Smooth muscle cell of the pulmonary artery (primary cell): Measurements from ENCODE around the gene KDM6B. TPM values are rescaled to one million over a fixed set of nuclear protein-coding genes. Genes with fewer than 3 reads are reported as not detected.

ENCODE experiments used
- total RNA-seq: library from RNA; depleted of rRNA; stranded (reverse); fragments of >200 nt; gene quantifications from 2 replicates; pipeline ENCODE4 v1.2.3, GENCODE V29; 2014

The KDM6B gene, protein sequence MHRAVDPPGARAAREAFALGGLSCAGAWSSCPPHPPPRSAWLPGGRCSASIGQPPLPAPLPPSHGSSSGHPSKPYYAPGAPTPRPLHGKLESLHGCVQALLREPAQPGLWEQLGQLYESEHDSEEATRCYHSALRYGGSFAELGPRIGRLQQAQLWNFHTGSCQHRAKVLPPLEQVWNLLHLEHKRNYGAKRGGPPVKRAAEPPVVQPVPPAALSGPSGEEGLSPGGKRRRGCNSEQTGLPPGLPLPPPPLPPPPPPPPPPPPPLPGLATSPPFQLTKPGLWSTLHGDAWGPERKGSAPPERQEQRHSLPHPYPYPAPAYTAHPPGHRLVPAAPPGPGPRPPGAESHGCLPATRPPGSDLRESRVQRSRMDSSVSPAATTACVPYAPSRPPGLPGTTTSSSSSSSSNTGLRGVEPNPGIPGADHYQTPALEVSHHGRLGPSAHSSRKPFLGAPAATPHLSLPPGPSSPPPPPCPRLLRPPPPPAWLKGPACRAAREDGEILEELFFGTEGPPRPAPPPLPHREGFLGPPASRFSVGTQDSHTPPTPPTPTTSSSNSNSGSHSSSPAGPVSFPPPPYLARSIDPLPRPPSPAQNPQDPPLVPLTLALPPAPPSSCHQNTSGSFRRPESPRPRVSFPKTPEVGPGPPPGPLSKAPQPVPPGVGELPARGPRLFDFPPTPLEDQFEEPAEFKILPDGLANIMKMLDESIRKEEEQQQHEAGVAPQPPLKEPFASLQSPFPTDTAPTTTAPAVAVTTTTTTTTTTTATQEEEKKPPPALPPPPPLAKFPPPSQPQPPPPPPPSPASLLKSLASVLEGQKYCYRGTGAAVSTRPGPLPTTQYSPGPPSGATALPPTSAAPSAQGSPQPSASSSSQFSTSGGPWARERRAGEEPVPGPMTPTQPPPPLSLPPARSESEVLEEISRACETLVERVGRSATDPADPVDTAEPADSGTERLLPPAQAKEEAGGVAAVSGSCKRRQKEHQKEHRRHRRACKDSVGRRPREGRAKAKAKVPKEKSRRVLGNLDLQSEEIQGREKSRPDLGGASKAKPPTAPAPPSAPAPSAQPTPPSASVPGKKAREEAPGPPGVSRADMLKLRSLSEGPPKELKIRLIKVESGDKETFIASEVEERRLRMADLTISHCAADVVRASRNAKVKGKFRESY (N-terminal part only)
- 9.3 and 19.7 TPM in 2 replicates for total RNA-seq

DNA sequence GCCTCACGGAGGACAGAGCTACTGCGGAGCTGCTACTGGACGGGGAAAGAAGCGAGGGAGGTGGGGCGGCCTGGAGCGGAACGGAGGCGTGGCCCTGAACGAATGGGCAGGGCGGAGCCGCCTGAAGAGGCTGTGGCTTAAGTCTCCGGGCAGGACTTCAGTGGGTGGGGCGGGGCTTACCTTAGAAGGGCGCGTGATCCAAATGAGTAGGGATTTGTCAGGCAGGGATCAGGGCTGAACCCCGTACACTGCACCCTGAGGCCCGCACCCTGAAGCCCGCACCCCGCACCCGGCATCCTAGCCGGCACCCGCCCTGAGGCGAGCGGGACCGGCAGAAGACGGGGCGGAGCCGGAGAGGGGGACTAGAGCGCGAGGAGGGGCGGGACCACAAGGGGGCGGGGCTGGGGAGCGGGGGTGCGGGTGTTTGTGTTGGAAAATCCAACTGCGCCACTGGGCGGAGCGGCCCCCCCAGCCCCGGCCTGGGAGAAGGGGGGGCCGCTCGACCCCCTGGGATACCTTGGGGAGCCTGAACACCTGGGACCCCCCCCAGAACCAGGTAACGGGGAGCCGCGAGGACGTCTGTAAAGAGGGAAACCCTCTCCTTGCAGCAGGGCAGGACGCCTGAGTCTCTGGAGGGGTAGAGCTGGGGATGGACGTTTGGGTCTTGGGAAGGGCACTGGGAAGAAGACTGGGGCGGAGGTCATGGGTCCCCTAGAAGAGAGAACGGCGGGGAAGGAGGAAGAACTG is at the start of gene KDM6B:
Gene KDM6B, plus strand, starts transcription at position 423 of the 747 bp plus-strand sequence. CDS start 11,338 bp downstream, outside the sequence.

DNA sequence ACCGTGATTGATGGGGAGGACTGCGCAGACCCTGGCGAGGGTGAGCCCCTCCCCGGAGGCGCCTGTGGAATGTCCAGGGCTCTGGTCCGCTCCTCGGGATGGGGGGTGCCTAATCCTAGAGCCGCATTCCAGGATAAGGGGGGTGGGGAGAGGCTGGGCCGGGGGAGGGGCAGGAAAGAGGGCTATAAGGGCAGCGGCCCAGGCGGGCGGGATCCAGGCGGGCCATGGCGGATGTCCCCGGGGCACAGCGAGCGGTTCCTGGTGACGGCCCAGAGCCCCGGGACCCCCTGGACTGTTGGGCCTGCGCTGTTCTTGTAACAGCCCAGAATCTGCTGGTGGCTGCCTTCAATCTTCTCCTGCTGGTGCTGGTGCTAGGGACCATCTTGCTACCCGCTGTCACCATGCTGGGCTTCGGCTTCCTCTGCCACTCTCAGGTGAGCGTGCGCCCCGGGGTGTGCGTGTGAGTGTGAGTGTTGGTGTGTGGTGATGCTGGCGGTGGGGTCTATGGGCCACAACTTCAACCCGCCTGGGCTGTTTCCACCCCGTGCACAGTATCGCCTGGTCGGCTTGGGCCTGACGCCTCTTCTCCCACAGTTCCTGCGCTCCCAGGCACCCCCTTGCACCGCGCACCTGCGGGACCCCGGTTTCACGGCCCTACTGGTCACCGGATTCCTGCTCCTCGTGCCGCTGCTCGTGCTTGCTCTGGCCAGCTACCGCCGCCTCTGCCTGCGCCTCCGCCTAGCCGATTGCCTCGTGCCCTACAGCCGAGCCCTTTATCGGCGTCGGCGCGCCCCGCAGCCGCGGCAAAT is 21.0 kb downstream of the KDM6B start, which contains the start of gene TMEM88:
Gene TMEM88, plus strand, starts transcription at position 216 of the 809 bp plus-strand sequence. Its CDS starts 9 bp downstream, at position 225.

DNA sequence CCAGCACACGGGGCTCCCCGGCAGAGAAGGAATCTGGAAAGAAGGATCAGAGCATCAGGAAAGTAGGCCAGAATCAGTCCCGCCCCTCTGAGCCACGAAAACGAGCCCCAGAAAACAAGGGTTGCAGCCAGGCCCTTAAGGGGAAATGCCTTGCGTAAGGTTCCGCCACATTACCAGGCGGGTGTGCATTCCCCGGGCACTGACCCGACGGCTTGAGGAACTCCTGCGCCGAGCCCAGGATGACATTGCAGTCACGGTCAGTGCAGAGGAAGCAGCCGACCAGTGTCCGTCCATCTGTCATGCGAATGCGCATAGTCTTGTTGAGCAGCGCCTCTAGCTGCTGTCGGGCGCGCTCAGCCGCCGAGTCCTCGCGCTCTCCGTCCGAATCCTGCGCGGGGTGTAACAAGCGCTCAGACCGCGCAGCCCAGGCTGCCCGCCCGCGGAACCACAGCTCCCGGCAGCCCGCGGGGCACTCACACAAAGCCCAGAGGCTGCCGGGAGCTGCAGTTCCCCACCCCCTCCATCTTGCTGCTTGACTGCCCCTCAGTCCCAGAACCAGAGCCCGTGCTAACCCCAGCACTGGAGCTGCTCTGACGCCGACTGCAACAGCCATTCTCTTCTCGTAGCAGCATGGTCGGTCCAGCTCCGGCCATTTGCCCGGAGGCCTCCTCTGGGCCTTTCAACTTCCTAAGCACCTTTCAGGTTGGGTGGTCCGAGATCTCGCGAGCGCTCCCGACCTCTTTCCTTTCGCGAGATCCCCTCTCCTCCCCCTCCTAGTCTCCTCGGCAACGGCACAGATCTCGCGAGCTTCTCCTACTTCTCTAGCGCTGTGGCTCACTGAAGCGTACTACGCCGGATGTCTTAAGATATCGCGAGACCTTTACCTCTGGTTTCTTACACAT is 23.0 kb downstream of the KDM6B start, which contains the start of gene NAA38:
Gene NAA38, minus strand, starts transcription at position 749 of the 902 bp plus-strand sequence. Its CDS starts 96 bp downstream, at position 653.

DNA sequence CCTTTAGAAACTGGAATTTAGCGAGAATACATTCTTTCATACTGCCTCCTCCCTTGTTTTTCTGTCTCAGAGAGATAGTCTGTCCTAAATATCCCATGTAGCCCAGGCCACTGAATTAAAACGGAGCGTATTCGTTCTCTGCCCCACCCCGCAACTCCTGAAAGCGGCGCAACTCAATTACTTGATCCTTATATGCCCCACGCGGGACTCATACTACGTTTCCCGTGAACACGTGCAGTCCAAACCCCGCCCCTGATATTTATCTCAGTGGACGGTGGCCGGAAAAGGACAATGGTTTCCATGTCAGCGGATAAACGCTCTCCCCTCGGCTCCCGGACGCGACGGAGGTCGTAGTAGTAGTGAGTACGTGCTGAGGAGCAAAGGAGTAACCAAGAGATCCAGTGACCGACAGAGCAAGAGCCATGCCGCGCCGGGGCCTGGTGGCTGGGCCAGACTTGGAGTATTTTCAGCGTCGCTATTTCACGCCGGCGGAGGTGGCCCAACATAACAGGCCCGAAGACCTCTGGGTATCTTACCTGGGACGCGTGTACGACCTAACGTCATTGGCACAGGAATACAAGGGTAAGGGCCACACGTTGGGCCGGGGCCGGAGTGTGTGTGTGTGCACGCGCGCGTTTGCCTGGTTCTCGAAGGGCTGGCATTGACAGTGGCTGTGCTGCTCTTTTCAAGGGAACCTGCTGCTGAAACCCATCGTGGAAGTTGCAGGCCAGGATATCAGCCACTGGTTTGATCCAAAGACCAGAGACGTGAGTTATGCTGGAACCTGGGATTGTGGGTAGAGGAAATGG is 23.9 kb downstream of the KDM6B start, which contains the start of gene CYB5D1:
Gene CYB5D1, plus strand, starts transcription at position 291 of the 809 bp plus-strand sequence. Its CDS starts 132 bp downstream, at position 423.

Other genes starting within 250 kb of the KDM6B start
- gene SOX15, start 244.1 kb upstream of the KDM6B start, total RNA-seq = 0.07 and 0.26 TPM in 2 replicates
- gene FXR2, start 219.3 kb upstream of the KDM6B start, total RNA-seq = 42.3 and 51.2 TPM in 2 replicates
- 34.7 and 35.4 TPM in 2 replicates for gene SAT2, start 206.4 kb upstream of the KDM6B start, total RNA-seq
- gene SHBG, start 204.1 kb upstream of the KDM6B start, total RNA-seq = 0.53 and 0.72 TPM in 2 replicates
- 0.07 and 0.33 TPM in 2 replicates for gene ATP1B2, start 183.3 kb upstream of the KDM6B start, total RNA-seq
- gene TP53, start 146.7 kb upstream of the KDM6B start, total RNA-seq = 32.2 and 47.2 TPM in 2 replicates
- 2.7 and 3.5 TPM in 2 replicates for gene WRAP53, start 145.7 kb upstream of the KDM6B start, total RNA-seq
- 0.10 and 0.39 TPM in 2 replicates for gene EFNB3, start 129.0 kb upstream of the KDM6B start, total RNA-seq
- 0.23 and 0.39 TPM in 2 replicates for gene DNAH2, start 116.5 kb upstream of the KDM6B start, total RNA-seq
- gene TMEM88, start 20.8 kb downstream of the KDM6B start, total RNA-seq = 0.13 and 0.20 TPM in 2 replicates
- 28.9 and 30.6 TPM in 2 replicates for gene NAA38, start 23.3 kb downstream of the KDM6B start, total RNA-seq
- gene CYB5D1, start 23.8 kb downstream of the KDM6B start, total RNA-seq = 11.5 and 14.7 TPM in 2 replicates
- gene CHD3, start 54.6 kb downstream of the KDM6B start, total RNA-seq = 152 and 164 TPM in 2 replicates
- 4.0 and 6.9 TPM in 2 replicates for gene RNF227, start 82.1 kb downstream of the KDM6B start, total RNA-seq
- 0.23 and 0.33 TPM in 2 replicates for gene KCNAB3, start 95.6 kb downstream of the KDM6B start, total RNA-seq
- 79.2 and 80.7 TPM in 2 replicates for gene TRAPPC1, start 97.7 kb downstream of the KDM6B start, total RNA-seq
- gene CNTROB, start 98.0 kb downstream of the KDM6B start, total RNA-seq = 16.8 and 18.3 TPM in 2 replicates
- gene GUCY2D, start 168.4 kb downstream of the KDM6B start, total RNA-seq = not detected in 2 replicates
- 0.07 and 1.2 TPM in 2 replicates for gene ALOX15B, start 204.8 kb downstream of the KDM6B start, total RNA-seq